AG04450 (cell line): ENCODE data around the gene ITGA5. TPM values are rescaled to one million over a fixed set of nuclear protein-coding genes. Genes with fewer than 3 reads are reported as not detected.
A peak's percentile ranks its signal among the peaks of the same experiment; 100 is the strongest.

Source experiments
- CTCF ChIA-PET: fragments of 300-600, 350-600 bp; formaldehyde crosslinking; extraction: SDS; loops from one replicate; lab custom pipeline; 2022; ENCODE audit warnings: antibody characterized with exemption, inconsistent platforms; lab: Charles Lee
- POLR2A ChIA-PET: fragments of 350-600 bp; formaldehyde crosslinking; extraction: SDS; loops from one replicate; lab custom pipeline; 2021; ENCODE audit warnings: antibody characterized with exemption, inconsistent platforms; lab: Yijun Ruan, JAX
- DNase-seq: peaks from one replicate; pipeline ENCODE4 v3.0.0-alpha.2; 2011; ENCODE audit warnings: low read depth, low spot score
- H3K27ac ChIP-seq: one replicate; pipeline ENCODE4 v1.5.1; 2012; ENCODE audit warnings: low read depth, low read length, control low read depth
- H3K27me3 ChIP-seq: one replicate; pipeline ENCODE4 v1.6.0; 2012; ENCODE audit warnings: low read length; ENCODE audit not compliant: control insufficient read depth, insufficient read depth
- H3K4me3 ChIP-seq: 2 replicates; pipeline ENCODE4 v1.5.1; 2011; ENCODE audit warnings: mild to moderate bottlenecking, low read depth, low read length, control low read depth
- H3K9me3 ChIP-seq: 2 replicates; pipeline ENCODE4 v1.5.1; 2012; ENCODE audit warnings: low read length; ENCODE audit not compliant: control insufficient read depth, insufficient read depth
- polyA plus RNA-seq: library from polyadenylated mRNA; depleted of rRNA; stranded (reverse); fragments of >200 nt; gene quantifications from 2 replicates; pipeline ENCODE4 v1.2.3, GENCODE V29; 2011
- TF ChIP-seq, protein P1 (sequence below): IDR thresholded peaks from 2 replicates; pipeline ENCODE4 v1.5.1; 2011; ENCODE audit warnings: low read depth, low read length, control low read depth, inconsistent platforms

The ITGA5 gene
- polyA plus RNA-seq, 1 experiment: 160 TPM

DNA sequence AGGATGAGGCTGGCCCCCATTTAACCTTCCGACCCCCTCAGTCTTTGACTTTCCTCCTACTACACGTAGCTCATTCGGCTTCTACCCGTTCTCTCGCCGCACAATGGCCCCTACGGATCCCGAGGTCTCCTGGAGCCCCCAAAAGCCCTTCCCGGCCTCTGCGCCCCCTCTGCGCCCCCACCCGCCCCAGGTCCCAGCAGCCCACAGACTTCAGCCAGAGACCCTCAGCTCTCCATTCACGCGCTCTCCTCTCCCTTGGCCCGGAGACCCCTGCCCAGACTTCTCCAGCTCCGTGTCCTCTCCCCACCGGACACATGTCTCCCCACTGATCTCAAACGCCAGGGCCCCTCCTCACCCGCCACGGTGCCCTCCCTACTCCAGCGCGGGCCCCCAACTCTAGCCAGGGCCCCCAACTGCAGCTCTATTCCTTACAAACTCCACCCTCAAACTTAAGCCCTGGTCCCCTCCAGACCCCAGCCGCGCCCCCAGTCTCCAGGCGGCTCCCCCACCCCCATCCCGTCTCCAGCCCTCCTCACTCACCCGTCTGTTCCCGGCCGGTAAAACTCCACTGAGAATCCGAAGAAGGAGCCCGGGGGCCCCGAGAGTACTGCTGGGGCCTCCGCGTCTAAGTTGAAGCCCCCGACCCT, 502 bp downstream of the ITGA5 start:
- H3K27ac ChIP-seq: peak overlapping the region; percentile 57
- TF ChIP-seq, protein P1, sequence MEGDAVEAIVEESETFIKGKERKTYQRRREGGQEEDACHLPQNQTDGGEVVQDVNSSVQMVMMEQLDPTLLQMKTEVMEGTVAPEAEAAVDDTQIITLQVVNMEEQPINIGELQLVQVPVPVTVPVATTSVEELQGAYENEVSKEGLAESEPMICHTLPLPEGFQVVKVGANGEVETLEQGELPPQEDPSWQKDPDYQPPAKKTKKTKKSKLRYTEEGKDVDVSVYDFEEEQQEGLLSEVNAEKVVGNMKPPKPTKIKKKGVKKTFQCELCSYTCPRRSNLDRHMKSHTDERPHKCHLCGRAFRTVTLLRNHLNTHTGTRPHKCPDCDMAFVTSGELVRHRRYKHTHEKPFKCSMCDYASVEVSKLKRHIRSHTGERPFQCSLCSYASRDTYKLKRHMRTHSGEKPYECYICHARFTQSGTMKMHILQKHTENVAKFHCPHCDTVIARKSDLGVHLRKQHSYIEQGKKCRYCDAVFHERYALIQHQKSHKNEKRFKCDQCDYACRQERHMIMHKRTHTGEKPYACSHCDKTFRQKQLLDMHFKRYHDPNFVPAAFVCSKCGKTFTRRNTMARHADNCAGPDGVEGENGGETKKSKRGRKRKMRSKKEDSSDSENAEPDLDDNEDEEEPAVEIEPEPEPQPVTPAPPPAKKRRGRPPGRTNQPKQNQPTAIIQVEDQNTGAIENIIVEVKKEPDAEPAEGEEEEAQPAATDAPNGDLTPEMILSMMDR: no peak
- no peaks in the 10 kb centered on the region; the same call in 1 of the 2 replicates for H3K9me3 ChIP-seq
- peak overlapping the region; percentile 91 for H3K4me3 ChIP-seq
- ChIA-PET POLR2A (interaction anchor here (0.7 to 1.5 kb wide), 3 partner anchors 19 to 1053 kb away, joined by 4 to 11 read pairs (median 7); no protein-coding TSS in a partner anchor), CTCF (interaction anchor here (1.1 to 12.3 kb wide), 6 partner anchors 16 to 50 kb away, joined by 3 to 286 read pairs (median 14); no protein-coding TSS in a partner anchor)
- no peak for DNase-seq
- H3K27me3 ChIP-seq: no peaks in the 10 kb centered on the region

DNA sequence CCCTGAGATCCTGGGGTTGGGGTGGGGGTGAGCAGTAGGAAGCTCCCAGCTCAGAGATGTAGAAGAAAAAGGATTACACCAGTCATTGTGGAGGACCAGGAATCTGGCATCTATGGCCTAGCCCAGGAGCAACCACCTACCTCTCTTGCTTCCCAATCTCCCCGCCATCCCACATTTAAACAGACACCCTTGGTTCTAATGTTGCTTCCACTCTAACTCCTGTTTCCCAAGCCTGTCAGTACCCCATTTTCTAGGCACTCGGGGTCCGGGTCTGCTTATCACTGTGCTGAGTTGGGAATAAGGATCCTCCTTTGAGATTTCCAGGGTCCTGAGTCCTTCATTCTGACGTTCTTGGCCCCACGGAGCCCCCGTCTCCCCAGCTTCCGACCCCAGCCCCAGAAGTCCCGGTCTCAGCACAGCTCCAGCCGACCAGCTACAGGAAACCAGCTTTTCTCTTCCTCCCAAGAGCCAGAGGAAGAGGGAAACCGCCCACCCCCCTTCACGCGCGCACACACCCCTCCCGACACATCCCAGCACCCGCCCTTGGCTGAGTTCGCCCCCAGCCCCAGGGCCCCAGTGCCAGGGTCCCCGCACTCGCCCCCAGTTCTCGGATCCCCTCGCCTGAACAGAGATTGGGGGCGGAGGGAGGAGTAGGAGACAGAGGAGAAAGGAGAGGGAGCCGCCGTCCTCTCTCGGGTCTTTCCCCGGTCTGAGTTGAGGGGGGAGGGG, 1.2 kb downstream of the ITGA5 start:
- TF ChIP-seq, protein P1: no peak
- peak overlapping the region; percentile 91 for H3K4me3 ChIP-seq
- no peaks in the 10 kb centered on the region; the same call in 1 of the 2 replicates for H3K9me3 ChIP-seq
- POLR2A ChIA-PET: interaction anchor here (1.2 to 1.5 kb wide), 2 partner anchors 18 to 139 kb away, joined by 4 to 11 read pairs; no protein-coding TSS in a partner anchor
- H3K27ac ChIP-seq: peak overlapping the region; percentile 57
- DNase-seq: no peak
- H3K27me3 ChIP-seq: no peaks in the 10 kb centered on the region
- CTCF ChIA-PET: interaction anchor here (0.6 to 12.3 kb wide), 6 partner anchors 16 to 93 kb away, joined by 3 to 286 read pairs (median 14); partner anchors contain the start of gene COPZ1

DNA sequence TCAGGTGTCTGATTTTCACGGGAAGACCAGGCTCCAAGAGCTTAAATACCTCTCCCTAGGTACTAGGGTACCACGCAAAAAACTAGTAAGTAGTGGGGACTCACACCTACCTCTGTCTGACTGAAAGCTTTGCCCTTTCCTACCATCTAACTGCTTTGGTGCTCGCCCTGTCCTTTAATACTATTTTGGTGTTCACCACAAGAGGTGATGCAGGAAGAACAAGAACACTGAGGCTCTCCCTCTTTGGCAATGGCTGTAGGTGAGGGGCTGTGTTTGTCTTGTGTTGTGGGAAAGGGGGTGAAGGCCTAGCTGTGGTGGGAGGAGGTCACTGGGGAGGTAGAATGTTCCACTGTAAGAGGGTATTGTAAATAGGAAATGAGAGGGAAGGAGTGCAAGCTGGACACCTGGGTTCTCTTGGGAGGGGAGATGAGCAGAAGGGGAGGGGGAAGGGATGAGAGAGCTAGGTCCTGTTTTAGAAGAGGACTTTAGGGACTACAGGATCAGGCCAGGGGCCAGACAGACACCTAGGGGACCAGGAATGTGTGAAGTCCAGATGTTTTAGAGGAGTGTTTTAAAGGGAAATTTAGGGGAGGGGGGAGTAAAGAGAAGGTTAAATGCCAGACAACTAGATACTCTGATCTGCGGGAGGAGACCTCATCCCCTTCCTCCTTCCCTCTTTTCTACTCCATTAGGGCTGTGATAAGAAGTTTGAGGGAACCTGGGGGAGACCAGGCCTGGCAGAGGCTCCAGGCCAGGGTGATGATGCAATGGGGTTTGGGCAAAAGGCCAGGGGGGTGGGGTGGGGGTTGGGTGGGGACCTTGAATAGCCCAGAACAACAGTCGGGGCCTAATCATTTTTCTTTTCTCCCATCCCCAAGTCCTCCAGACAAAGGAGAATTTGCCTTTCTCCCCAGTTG, 2.1 kb downstream of the ITGA5 start:
- ChIA-PET CTCF (interaction anchor here (1.0 to 12.3 kb wide), 5 partner anchors 15 to 216 kb away, joined by 3 to 286 read pairs (median 23); no protein-coding TSS in a partner anchor), POLR2A (interaction anchor here (0.7 to 1.5 kb wide), 3 partner anchors 17 to 138 kb away, joined by 3 to 11 read pairs (median 4); partner anchors contain the start of gene HNRNPA1)
- Histone ChIP-seq H3K9me3 (no peaks in the 10 kb centered on the region; the same call in 1 of the 2 replicates), H3K27ac (no peak overlapping the region), H3K27me3 (no peaks in the 10 kb centered on the region), H3K4me3 (peak overlapping the region; percentile 91)
- TF ChIP-seq, protein P1: no peak
- no peak for DNase-seq

DNA sequence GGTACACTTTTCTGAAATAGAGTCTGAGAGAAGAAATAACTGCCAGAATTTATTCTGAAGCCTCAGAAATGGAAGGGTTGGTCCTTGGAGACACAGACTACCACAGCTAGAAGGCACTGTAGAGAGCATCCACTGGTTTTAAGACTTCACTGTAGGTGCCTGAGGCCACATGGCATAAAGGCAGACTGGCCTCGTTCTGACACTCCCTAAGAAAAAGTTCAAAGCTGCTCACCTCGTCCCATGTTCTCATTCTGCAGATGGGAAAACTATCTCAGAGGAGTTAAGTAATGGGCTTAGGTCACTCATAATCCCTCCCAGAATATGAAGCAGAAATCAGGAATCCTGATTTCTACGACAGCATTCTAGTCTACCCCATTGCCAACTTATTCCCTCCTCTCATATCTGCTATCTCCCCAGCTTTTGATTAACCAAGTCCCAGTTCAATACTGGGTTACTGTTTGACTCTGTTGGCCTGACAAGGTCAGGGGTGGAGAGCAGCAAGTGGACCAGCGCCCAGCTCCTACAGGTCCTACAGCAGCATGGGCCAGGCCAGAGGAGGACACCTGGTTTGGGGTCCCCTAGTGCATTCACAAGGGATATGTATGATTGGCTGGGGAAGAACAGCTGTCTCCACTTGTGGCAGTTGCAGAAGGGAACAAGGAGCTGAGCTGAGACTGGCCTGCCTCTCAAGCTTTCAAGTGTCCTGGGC, 3.7 kb downstream of the ITGA5 start:
- POLR2A ChIA-PET: no interaction called here
- Histone ChIP-seq H3K9me3 (no peaks in the 10 kb centered on the region; the same call in 1 of the 2 replicates), H3K27me3 (no peaks in the 10 kb centered on the region), H3K4me3 (0 out of 2 replicates have a peak overlapping the region, but pooled peaks have one; percentile 1), H3K27ac (no peak overlapping the region)
- TF ChIP-seq, protein P1: no peak
- CTCF ChIA-PET: interaction anchor here (0.6 to 12.3 kb wide), 8 partner anchors 9 to 669 kb away, joined by 3 to 286 read pairs (median 4); partner anchors contain the start of gene COPZ1
- DNase-seq: no peak
